ENCODE data around the gene ALDH1B1.
A peak's percentile ranks its signal among the peaks of the same experiment; 100 is the strongest.

ALDH1B1 gene

DNA sequence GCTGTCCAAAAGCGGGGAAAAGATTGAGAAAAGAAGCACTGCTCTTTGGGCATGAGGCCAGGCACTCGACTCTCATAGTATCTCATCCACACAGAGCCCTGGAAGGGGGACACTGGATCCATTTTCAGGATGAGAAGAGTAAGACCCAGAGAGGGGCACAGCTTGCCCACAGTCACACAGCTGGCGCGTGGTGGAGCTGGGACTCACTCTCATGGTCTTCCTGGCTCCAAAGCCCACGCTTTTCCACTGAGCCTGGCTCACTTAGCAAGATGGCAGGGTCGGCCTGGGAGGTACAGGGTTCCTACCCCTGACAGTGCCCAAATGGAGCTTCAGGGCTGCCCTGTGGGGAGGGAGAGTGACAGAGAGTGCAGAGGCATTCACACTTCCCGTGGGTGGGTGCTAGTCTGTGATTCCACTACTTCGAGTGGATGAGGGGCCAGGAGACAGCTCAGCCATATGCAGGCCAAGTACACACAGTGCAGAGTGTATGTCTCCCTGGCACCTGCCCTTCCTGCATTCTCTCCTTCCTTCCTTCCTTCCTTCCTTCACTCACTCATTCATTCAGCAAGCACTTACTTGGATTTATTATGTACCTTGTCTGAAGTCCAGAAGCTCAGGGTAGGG lies 50.1 kb downstream of the ALDH1B1 start:
- no peak for DNase-seq

DNA sequence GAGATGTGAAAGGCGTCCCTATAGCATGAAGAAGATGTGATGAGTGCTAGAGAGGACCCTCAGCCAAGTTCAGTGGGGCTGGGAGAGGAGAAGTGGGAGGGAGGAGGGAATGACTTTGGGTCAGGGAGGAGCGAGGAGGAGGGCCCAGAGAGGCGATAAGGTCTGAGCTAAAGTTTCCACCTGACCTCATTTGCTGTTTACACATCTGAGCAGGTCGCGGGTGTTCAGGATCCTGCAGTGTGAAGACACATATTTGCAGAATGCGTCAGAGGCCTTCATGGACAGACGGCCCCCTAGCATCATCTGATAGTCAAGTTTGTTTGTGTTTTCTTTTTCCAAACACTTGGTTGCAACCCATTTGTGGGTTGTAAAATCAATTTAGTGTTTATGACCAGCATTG lies 50.7 kb downstream of the ALDH1B1 start:
- peak; percentile 78 for DNase-seq

DNA sequence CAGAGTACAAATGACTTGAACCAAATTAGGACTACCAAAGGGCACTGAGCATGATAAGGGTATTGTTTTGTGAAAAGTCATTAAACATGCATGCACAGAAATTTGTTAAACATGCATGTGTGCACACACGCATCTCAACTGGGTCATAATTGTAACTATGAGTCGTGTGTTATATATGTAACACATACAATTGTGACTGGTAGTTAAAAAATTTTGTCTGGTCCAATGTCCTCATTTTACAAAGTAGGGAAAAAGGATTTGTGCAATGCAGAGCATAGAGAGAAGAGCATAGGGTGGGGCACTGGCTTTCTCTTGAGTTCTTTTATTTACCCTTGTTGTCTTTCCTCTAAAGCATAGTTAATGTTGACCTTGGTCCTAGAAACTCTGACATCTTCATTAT lies 51.1 kb downstream of the ALDH1B1 start:
- DNase-seq: peak; percentile 32

DNA sequence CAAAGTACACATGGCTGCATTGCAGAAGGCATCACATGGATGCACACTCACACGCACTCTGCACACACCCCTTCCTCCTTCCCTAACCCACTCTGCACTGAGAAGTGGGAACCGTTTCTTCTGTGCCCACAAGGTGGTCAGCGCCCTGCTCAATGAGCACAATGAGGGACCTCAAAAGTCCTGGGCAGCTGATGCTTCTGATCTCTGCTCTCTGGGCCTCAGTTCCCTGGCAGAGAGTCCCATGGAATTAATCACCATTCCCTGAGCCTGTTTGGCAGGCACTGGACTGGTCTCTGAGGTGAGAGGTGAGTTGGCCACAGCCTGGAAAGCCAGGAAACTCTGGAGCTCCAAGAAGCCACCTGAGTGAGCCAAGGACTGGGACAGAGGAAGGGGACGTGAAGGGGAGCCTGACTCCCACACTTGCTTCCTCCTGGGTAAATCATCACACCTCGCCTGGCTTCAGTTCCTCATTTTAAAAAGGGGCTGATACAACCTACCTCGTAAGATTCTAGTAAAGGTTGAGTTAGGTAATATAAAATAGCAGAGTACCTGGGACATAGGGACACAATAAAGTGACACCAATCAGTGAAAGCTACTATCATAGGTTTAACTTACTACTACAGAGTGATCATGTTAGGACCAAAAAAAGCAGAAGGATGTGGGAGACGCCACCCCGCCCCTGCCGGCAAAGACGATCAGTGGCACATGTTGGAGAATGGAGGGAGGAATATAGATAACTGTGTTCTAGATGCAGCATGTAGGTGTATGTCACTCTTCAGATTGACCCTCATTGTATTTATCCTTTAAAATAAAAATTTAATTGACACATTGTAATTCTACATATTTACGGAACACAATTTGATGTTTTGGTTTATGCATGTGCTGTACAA lies 52.9 kb downstream of the ALDH1B1 start:
- DNase-seq: no peak

DNA sequence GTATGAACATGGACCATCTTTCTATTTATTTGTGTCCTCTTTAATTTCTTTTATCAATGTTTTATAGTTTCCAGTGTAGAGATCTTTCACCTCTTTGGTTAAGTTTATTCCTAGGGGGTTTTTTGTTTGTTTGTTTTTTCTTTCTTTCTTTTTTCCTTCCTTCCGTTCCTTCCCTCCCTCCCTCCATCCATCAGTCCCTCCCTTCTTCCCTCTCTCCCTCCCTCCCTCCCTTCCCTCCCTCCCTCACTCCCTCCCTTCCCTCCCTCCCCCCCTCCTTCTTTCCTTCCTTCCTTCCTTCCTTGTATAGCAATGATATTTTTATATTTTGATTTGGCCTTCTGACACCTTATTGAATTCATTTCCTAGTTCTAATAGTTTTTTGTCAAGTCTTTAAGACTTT lies 55.2 kb downstream of the ALDH1B1 start:
- no peak for DNase-seq

All from NCI-H226 (cell line).